RWPE2 (cell line): ENCODE data around the gene DMD.

ENCODE experiments used
- ATAC-seq: fragments of 200-7000 bp; cut with Tn5 transposase; 3 replicates; pipeline ENCODE4 v1.9.1; 2021; ENCODE audit warnings: low read depth
- DNase-seq: peaks from one replicate; pipeline ENCODE4 v3.0.0-alpha.2; 2020; ENCODE audit warnings: low spot score
- H3K27ac ChIP-seq: fragments of 450-650 bp; 2 replicates; pipeline ENCODE4 v1.5.1; 2017; ENCODE audit warnings: mild to moderate bottlenecking; ENCODE audit not compliant: poor library complexity, severe bottlenecking
- H3K27me3 ChIP-seq: fragments of 250-450 bp; sonication (Bioruptor Pico); 2 replicates; pipeline ENCODE4 v1.5.1; 2021; ENCODE audit warnings: mild to moderate bottlenecking, moderate library complexity; ENCODE audit not compliant: insufficient read depth, poor library complexity, severe bottlenecking
- H3K36me3 ChIP-seq: fragments of 250-450 bp; sonication (Bioruptor Pico); 2 replicates; pipeline ENCODE4 v1.5.1; 2020; ENCODE audit warnings: low read depth, mild to moderate bottlenecking, moderate library complexity
- H3K4me1 ChIP-seq: fragments of 250-450 bp; sonication (Bioruptor Pico); 2 replicates; pipeline ENCODE4 v1.5.1; 2021; ENCODE audit warnings: mild to moderate bottlenecking, moderate library complexity; ENCODE audit not compliant: insufficient read depth, poor library complexity, severe bottlenecking
- H3K4me3 ChIP-seq: fragments of 250-450 bp; sonication (Bioruptor Pico); 2 replicates; pipeline ENCODE4 v1.5.1; 2021; ENCODE audit warnings: mild to moderate bottlenecking, moderate library complexity; ENCODE audit not compliant: severe bottlenecking
- H3K9me3 ChIP-seq: fragments of 250-450 bp; sonication (Bioruptor Pico); 2 replicates; pipeline ENCODE4 v1.5.1; 2021; ENCODE audit warnings: mild to moderate bottlenecking, moderate library complexity; ENCODE audit not compliant: severe bottlenecking
- TF ChIP-seq, protein P1 (sequence below): fragments of 450-650 bp; IDR thresholded peaks from one replicate; pipeline ENCODE4 v1.5.1; 2017; ENCODE audit warnings: mild to moderate bottlenecking, moderate library complexity; ENCODE audit not compliant: poor library complexity, severe bottlenecking

Gene DMD

GRCh38 chrX:33142331-33142730 lies 69.0 kb downstream of the DMD start:
- no peaks in the 10 kb centered on the region for H3K4me1 ChIP-seq
- TF ChIP-seq, protein P1, sequence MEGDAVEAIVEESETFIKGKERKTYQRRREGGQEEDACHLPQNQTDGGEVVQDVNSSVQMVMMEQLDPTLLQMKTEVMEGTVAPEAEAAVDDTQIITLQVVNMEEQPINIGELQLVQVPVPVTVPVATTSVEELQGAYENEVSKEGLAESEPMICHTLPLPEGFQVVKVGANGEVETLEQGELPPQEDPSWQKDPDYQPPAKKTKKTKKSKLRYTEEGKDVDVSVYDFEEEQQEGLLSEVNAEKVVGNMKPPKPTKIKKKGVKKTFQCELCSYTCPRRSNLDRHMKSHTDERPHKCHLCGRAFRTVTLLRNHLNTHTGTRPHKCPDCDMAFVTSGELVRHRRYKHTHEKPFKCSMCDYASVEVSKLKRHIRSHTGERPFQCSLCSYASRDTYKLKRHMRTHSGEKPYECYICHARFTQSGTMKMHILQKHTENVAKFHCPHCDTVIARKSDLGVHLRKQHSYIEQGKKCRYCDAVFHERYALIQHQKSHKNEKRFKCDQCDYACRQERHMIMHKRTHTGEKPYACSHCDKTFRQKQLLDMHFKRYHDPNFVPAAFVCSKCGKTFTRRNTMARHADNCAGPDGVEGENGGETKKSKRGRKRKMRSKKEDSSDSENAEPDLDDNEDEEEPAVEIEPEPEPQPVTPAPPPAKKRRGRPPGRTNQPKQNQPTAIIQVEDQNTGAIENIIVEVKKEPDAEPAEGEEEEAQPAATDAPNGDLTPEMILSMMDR, result no peak
- DNase-seq (no peak), ATAC-seq (no peak)
- no peaks in the 10 kb centered on the region for H3K27me3 ChIP-seq
- H3K27ac ChIP-seq, result no peak overlapping the region
- H3K36me3 ChIP-seq, result no peaks in the 10 kb centered on the region
- H3K9me3 ChIP-seq, result no peaks in the 10 kb centered on the region
- H3K4me3 ChIP-seq, result no peak overlapping the region

GRCh38 chrX:33138677-33139249 lies 72.6 kb downstream of the DMD start:
- no peaks in the 10 kb centered on the region for H3K27me3 ChIP-seq
- no peak overlapping the region for H3K4me3 ChIP-seq
- H3K36me3 ChIP-seq, result no peaks in the 10 kb centered on the region
- H3K27ac ChIP-seq, result no peak overlapping the region
- TF ChIP-seq, protein P1, result no peak
- no peak for DNase-seq
- H3K9me3 ChIP-seq, result no peaks in the 10 kb centered on the region
- H3K4me1 ChIP-seq, result no peaks in the 10 kb centered on the region
- ATAC-seq, result no peak

DNA sequence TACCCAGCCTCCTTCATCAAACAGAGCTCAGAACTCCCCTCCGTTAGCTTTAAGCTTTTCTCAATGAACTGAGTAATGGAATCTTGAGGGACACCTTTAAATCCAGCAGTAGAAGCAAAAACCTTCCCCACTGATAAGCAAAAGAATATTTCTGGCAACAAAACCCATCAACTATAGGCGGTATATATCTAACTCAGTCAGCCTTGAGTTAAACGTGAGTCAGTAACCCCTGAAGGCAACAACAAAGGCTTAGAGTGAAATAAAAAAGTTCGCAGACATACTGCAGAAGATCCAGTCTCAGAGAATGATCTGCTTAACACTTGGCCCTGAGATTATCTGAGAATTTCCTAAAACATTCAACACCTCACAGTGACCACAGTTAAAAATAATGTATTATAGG lies 77.2 kb downstream of the DMD start:
- ATAC-seq (no peak), DNase-seq (no peak)
- H3K4me1 ChIP-seq, result no peaks in the 10 kb centered on the region
- TF ChIP-seq, protein P1, result no peak
- no peaks in the 10 kb centered on the region for H3K36me3 ChIP-seq
- no peaks in the 10 kb centered on the region for H3K9me3 ChIP-seq
- H3K27ac ChIP-seq, result no peak overlapping the region
- no peaks in the 10 kb centered on the region for H3K27me3 ChIP-seq
- no peak overlapping the region for H3K4me3 ChIP-seq

- TF ChIP-seq, protein P1, result no peak
- DNase-seq (no peak), ATAC-seq (no peak)
- Histone ChIP-seq H3K9me3 (no peaks in the 10 kb centered on the region), H3K4me3 (no peak overlapping the region), H3K27ac (no peak overlapping the region), H3K36me3 (no peaks in the 10 kb centered on the region), H3K4me1 (no peaks in the 10 kb centered on the region), H3K27me3 (no peaks in the 10 kb centered on the region)
Observed at GRCh38 chrX:33133320-33133719, 78.0 kb downstream of the DMD start.

GRCh38 chrX:33132569-33132968 lies 78.8 kb downstream of the DMD start:
- H3K36me3 ChIP-seq, result no peaks in the 10 kb centered on the region
- H3K4me1 ChIP-seq, result no peaks in the 10 kb centered on the region
- H3K4me3 ChIP-seq, result no peak overlapping the region
- TF ChIP-seq, protein P1, result no peak
- H3K27ac ChIP-seq, result no peak overlapping the region
- ATAC-seq (no peak), DNase-seq (no peak)
- no peaks in the 10 kb centered on the region for H3K27me3 ChIP-seq
- H3K9me3 ChIP-seq, result no peaks in the 10 kb centered on the region
